Sigmoid colon (tissue), 7 donors: ENCODE measurements around the gene COL9A3. TPM values are rescaled to one million over a fixed set of nuclear protein-coding genes. Genes with fewer than 3 reads are reported as not detected.

Experiments
- DNase-seq: peaks from one replicate; pipeline ENCODE4 v3.0.0-alpha.2; 2019
- H3K27ac ChIP-seq, 4 donors: fragments of 200-600 bp; sonication (generic); one replicate each; pipeline ENCODE4 v1.5.1; 2016 to 2019; ENCODE audit warnings: mild to moderate bottlenecking in 1 of 4
- H3K27me3 ChIP-seq, 3 donors: fragments of 200-600 bp; sonication (generic); one replicate each; pipeline ENCODE4 v1.5.1; 2019; ENCODE audit warnings: mild to moderate bottlenecking in 1 of 3
- H3K36me3 ChIP-seq, 4 donors: fragments of 200-600 bp; sonication (generic); one replicate each; pipeline ENCODE4 v1.5.1; 2016 to 2019
- H3K4me1 ChIP-seq, 4 donors: fragments of 200-600 bp; sonication (generic); one replicate each; pipeline ENCODE4 v1.5.1; 2017 to 2019
- H3K4me3 ChIP-seq, 4 donors: fragments of 200-600 bp; sonication (generic); one replicate each; pipeline ENCODE4 v1.5.1; 2017 to 2019; ENCODE audit warnings: mild to moderate bottlenecking in 2 of 4, moderate library complexity in 1 of 4
- H3K9me3 ChIP-seq, 4 donors: fragments of 200-600 bp in 3 of 4; sonication (generic) in 3 of 4; one replicate each; pipeline versions ENCODE4 v1.5.1 to v1.6.1; 2013 to 2019
- CTCF ChIP-seq, 4 experiments: fragments of 450-650 bp in 3 of 4; fragments of 200-600 bp in 1 of 4; IDR thresholded peaks; one replicate each; pipeline ENCODE4 v1.5.1; 2016 to 2019; ENCODE audit warnings: antibody characterized with exemption in 4 of 4, mild to moderate bottlenecking in 3 of 4, moderate library complexity in 2 of 4
- EP300 ChIP-seq, 4 donors: sonication (generic); formaldehyde crosslinking; IDR thresholded peaks; one replicate each; pipeline ENCODE4 v1.6.1; 2017; ENCODE audit warnings: antibody characterized with exemption in 4 of 4
- POLR2A ChIP-seq, 2 donors: fragments of 450-650 bp; IDR thresholded peaks; one replicate each; pipeline ENCODE4 v1.6.1; 2016; ENCODE audit warnings: antibody characterized with exemption in 2 of 2, mild to moderate bottlenecking in 2 of 2, moderate library complexity in 2 of 2
- POLR2AphosphoS5 ChIP-seq, 4 donors: sonication (generic); formaldehyde crosslinking; IDR thresholded peaks; one replicate each; pipeline ENCODE4 v1.6.1; 2017; ENCODE audit warnings: antibody characterized with exemption in 4 of 4
- WGBS, 2 donors: extraction: QIAGEN DNeasy Blood & Tissue Kit; methylation state at CpG; one replicate each; pipeline ENCODE4 v1.1.7; 2013; 5-methylcytosine and 5-hydroxymethylcytosine counted together
- intact Hi-C: fragments of 100-400 bp; cut with DNase I; formaldehyde crosslinking; loops from one replicate; pipeline ENCODE4 v1.15.1; 2023
- polyA plus RNA-seq, 3 donors: library from polyadenylated mRNA; stranded (reverse); fragments of 200-250 nt; gene quantifications; one replicate each; pipeline ENCODE4 v1.2.3, GENCODE V29; 2013
- total RNA-seq, 4 donors: library from RNA; depleted of rRNA; stranded (reverse); fragments of >200 nt; gene quantifications; one replicate each; pipeline ENCODE4 v1.1.0, GENCODE V29; 2016
- donor health status: healthy with polysubstance abuse.
- donor health status: Bipolar disorder and iron deficiency.
- donor health status: healthy.

COL9A3 gene
- total and polyA plus RNA-seq, 7 donors: 1.8 to 20.8 (median 5.8) TPM

GRCh38 chr20:62800314-62801259, 16.3 kb upstream of the COL9A3 start:
- H3K36me3 ChIP-seq: peaks cover 0 to 33% (median 20%) of the 10 kb centered on the region in 4 donors
- no peak for DNase-seq
- TF ChIP-seq CTCF (IDR thresholded peaks at IDR 0.05) (no peak), POLR2AphosphoS5 (IDR thresholded peaks at IDR 0.05) (no peak), EP300 (IDR thresholded peaks at IDR 0.05) (no peak), POLR2A (IDR thresholded peaks at IDR 0.05) (no peak)
- H3K4me1 ChIP-seq: peaks cover 0 to 39% (median 18%) of the 10 kb centered on the region in 4 donors
- 92% methylated on average over 26 of the region's 26 CpGs for WGBS, 2 donors
- intact Hi-C loops: no loop called here
- no peaks in the 10 kb centered on the region for H3K9me3 ChIP-seq
- no peak overlapping the region for H3K4me3 ChIP-seq
- no peaks in the 10 kb centered on the region for H3K27me3 ChIP-seq
- H3K27ac ChIP-seq: no peak overlapping the region

- Histone ChIP-seq H3K4me1 (peaks cover 0 to 43% (median 26%) of the 10 kb centered on the region in 4 donors), H3K27me3 (no peaks in the 10 kb centered on the region), H3K4me3 (no peak overlapping the region), H3K36me3 (peaks cover 0 to 33% (median 20%) of the 10 kb centered on the region in 4 donors), H3K9me3 (no peaks in the 10 kb centered on the region), H3K27ac (peak overlapping the region in 3 of 4 donors; percentile 91 to 96 (median 92))
- WGBS, 2 donors: 89 to 90% methylated on average over 15 of the region's 15 CpGs
- intact Hi-C loops: no loop called here
- no peak for DNase-seq
- TF ChIP-seq POLR2A (IDR thresholded peaks at IDR 0.05) (no peak), CTCF (IDR thresholded peaks at IDR 0.05) (no peak), POLR2AphosphoS5 (IDR thresholded peaks at IDR 0.05) (no peak), EP300 (IDR thresholded peaks at IDR 0.05) (no peak)
Observed at GRCh38 chr20:62801284-62802010, 15.4 kb upstream of the COL9A3 start.

GRCh38 chr20:62802026-62802712, 14.7 kb upstream of the COL9A3 start:
- Histone ChIP-seq H3K36me3 (peaks cover 0 to 35% (median 23%) of the 10 kb centered on the region in 4 donors), H3K9me3 (no peaks in the 10 kb centered on the region), H3K27ac (peak overlapping the region in 3 of 4 donors; percentile 91 to 96 (median 92)), H3K4me1 (peaks cover 0 to 47% (median 29%) of the 10 kb centered on the region in 4 donors), H3K4me3 (no peak overlapping the region), H3K27me3 (no peaks in the 10 kb centered on the region)
- WGBS, 2 donors: 92% methylated on average over 22 of the region's 22 CpGs
- DNase-seq: no peak
- intact Hi-C loops: no loop called here
- TF ChIP-seq POLR2AphosphoS5 (IDR thresholded peaks at IDR 0.05): no peak
- TF ChIP-seq CTCF (IDR thresholded peaks at IDR 0.05): no peak
- TF ChIP-seq POLR2A (IDR thresholded peaks at IDR 0.05): no peak
- no peak for TF ChIP-seq EP300 (IDR thresholded peaks at IDR 0.05)

- DNase-seq: no peak
- peaks cover 10 to 41% (median 22%) of the 10 kb centered on the region in 4 donors for H3K36me3 ChIP-seq
- peak overlapping the region; percentile 91 to 96 (median 92) for H3K27ac ChIP-seq
- H3K4me1 ChIP-seq: peaks cover 0 to 45% (median 34%) of the 10 kb centered on the region in 4 donors
- intact Hi-C loops: loop anchor here (1.0 kb wide), 1 partner anchor 9 kb away; no protein-coding TSS in a partner anchor
- peak overlapping the region; percentile 87 to 100 (median 95) for H3K4me3 ChIP-seq
- TF ChIP-seq CTCF (IDR thresholded peaks at IDR 0.05) (peak in 2 of 4 experiments; percentile 11 to 12), POLR2AphosphoS5 (IDR thresholded peaks at IDR 0.05) (no peak)
- H3K27me3 ChIP-seq: no peaks in the 10 kb centered on the region
- no peaks in the 10 kb centered on the region for H3K9me3 ChIP-seq
- WGBS, 2 donors: 16 to 22% methylated on average over 25 of the region's 25 CpGs
Observed at GRCh38 chr20:62804021-62804626, 12.7 kb upstream of the COL9A3 start.
